GM21423 (cell line): ENCODE data around the gene ERMAP.
"Not testable (repeated sequence)": the region's sequence is repeated elsewhere in the genome, so short reads cannot be mapped to it uniquely, and the experiment has no call there.

Experiments used
- ATAC-seq: cut with Tn5 transposase; IDR thresholded peaks from one replicate; pipeline ENCODE4 v1.9.1; 2021; ENCODE audit warnings: mild to moderate bottlenecking, moderate library complexity; ENCODE audit not compliant: unreplicated experiment

The ERMAP gene

GRCh38 chr1:42806593-42806992 is 10.3 kb upstream of the ERMAP start:
- ATAC-seq = no peak

- ATAC-seq = no peak
These were observed 9.8 kb upstream of the ERMAP start for GRCh38 chr1:42807056-42807668.

- not testable (repeated sequence) for ATAC-seq
These were observed 2.1 kb upstream of the ERMAP start for GRCh38 chr1:42814815-42815214.

GRCh38 chr1:42815941-42816584 is 859 bp upstream of the ERMAP start:
- peak; percentile 4 for ATAC-seq

- peak; percentile 3 for ATAC-seq
These were observed 482 bp downstream of the ERMAP start for GRCh38 chr1:42817440-42817767.

- ATAC-seq = no peak
These were observed 1.1 kb downstream of the ERMAP start for GRCh38 chr1:42817976-42818375.

- ATAC-seq = no peak
These were observed 3.9 kb downstream of the ERMAP start for GRCh38 chr1:42820813-42821212.

GRCh38 chr1:42821690-42822089 is 4.8 kb downstream of the ERMAP start:
- ATAC-seq = no peak

- ATAC-seq = no peak
These were observed 6.0 kb downstream of the ERMAP start for GRCh38 chr1:42822800-42823392.

GRCh38 chr1:42824481-42825035 is 7.6 kb downstream of the ERMAP start:
- no peak for ATAC-seq

GRCh38 chr1:42825036-42825851 is 8.3 kb downstream of the ERMAP start:
- no peak for ATAC-seq

GRCh38 chr1:42830631-42831030 is 13.7 kb downstream of the ERMAP start:
- ATAC-seq = no peak

GRCh38 chr1:42831273-42831672 is 14.4 kb downstream of the ERMAP start:
- no peak for ATAC-seq

GRCh38 chr1:42832641-42833240 is 15.8 kb downstream of the ERMAP start:
- no peak for ATAC-seq

- ATAC-seq = no peak
These were observed 17.1 kb downstream of the ERMAP start for GRCh38 chr1:42833981-42834380.

GRCh38 chr1:42834803-42835202 is 17.9 kb downstream of the ERMAP start:
- ATAC-seq = no peak

GRCh38 chr1:42835422-42835821 is 18.5 kb downstream of the ERMAP start:
- ATAC-seq = no peak

GRCh38 chr1:42837709-42838108 is 20.8 kb downstream of the ERMAP start:
- ATAC-seq = no peak

GRCh38 chr1:42838482-42839190 is 21.7 kb downstream of the ERMAP start:
- no peak for ATAC-seq

GRCh38 chr1:42841010-42841409 is 24.1 kb downstream of the ERMAP start:
- ATAC-seq = no peak
